IMR-90 (cell line): ENCODE data around the gene DYNC2H1. TPM values are rescaled to one million over a fixed set of nuclear protein-coding genes. Genes with fewer than 3 reads are reported as not detected.

ENCODE experiments used
- ATAC-seq: fragments of 200-7000 bp; cut with Tn5 transposase; 2 replicates; pipeline ENCODE4 v1.9.1; 2020; ENCODE audit warnings: low read depth, mild to moderate bottlenecking, moderate library complexity
- BruUV-seq: library from RNA; stranded (reverse); fragments of 400-500 nt; replicated peaks from 2 replicates; lab custom pipeline; 2021; lab: Mats Ljungman, UMichigan
- CTCF ChIA-PET: fragments of 300-600 bp; formaldehyde crosslinking; extraction: SDS; loops from one replicate; lab custom pipeline; 2021; ENCODE audit warnings: antibody characterized with exemption; lab: Yijun Ruan, JAX
- POLR2A ChIA-PET: fragments of 300-600 bp; sonication (Branson Sonifier 250); formaldehyde crosslinking; loops from one replicate; lab custom pipeline; 2022; ENCODE audit warnings: antibody characterized with exemption; ENCODE audit not compliant: unreplicated experiment; lab: Charles Lee
- DNase-seq: peaks from one replicate; pipeline ENCODE4 v3.0.0; 2013
- H2AFZ ChIP-seq: replicated peaks from 2 replicates; pipeline ENCODE3; 2013; ENCODE audit warnings: low read length, mild to moderate bottlenecking; ENCODE audit not compliant: poor library complexity
- H2AK5ac ChIP-seq: 2 replicates; pipeline ENCODE4 v1.6.1; 2013; ENCODE audit warnings: low read depth, low read length, inconsistent platforms
- H2AK9ac ChIP-seq: replicated peaks from 2 replicates; pipeline ENCODE3; 2013; ENCODE audit warnings: mild to moderate bottlenecking, low read depth, low read length, moderate library complexity; ENCODE audit not compliant: poor library complexity
- H2BK120ac ChIP-seq: 2 replicates; pipeline ENCODE4 v1.6.1; 2013; ENCODE audit warnings: low read depth, low read length, inconsistent platforms
- H2BK15ac ChIP-seq: 3 replicates; pipeline ENCODE4 v1.6.1; 2013; ENCODE audit warnings: low read depth, low read length, inconsistent platforms
- H2BK20ac ChIP-seq: 2 replicates; pipeline ENCODE4 v1.6.1; 2013; ENCODE audit warnings: low read depth, mild to moderate bottlenecking, inconsistent platforms, low read length, moderate library complexity
- H2BK5ac ChIP-seq: 2 replicates; pipeline ENCODE4 v1.6.1; 2013; ENCODE audit warnings: mild to moderate bottlenecking, low read depth, low read length, inconsistent platforms; ENCODE audit not compliant: poor library complexity, severe bottlenecking
- H3K14ac ChIP-seq: replicated peaks from 2 replicates; pipeline ENCODE4 v1.6.1; 2013; ENCODE audit warnings: low read depth, low read length, inconsistent platforms
- H3K18ac ChIP-seq: 2 replicates; pipeline ENCODE4 v1.6.1; 2013; ENCODE audit warnings: low read depth, low read length, control low read depth
- H3K23ac ChIP-seq: 2 replicates; pipeline ENCODE4 v1.6.1; 2013; ENCODE audit warnings: low read depth, low read length, inconsistent platforms
- H3K27ac ChIP-seq: 2 replicates; pipeline ENCODE4 v1.5.1; 2013; ENCODE audit warnings: mild to moderate bottlenecking, control low read depth, low read length; ENCODE audit not compliant: insufficient read depth
- H3K27me3 ChIP-seq: 2 replicates; pipeline ENCODE4 v1.6.1; 2013; ENCODE audit warnings: low read length; ENCODE audit not compliant: control insufficient read depth, insufficient read depth
- H3K36me3 ChIP-seq: 2 replicates; pipeline ENCODE4 v1.6.1; 2013; ENCODE audit warnings: low read length, mixed read lengths; ENCODE audit not compliant: control insufficient read depth, insufficient read depth
- H3K4ac ChIP-seq: 2 replicates; pipeline ENCODE4 v1.6.1; 2013; ENCODE audit warnings: low read depth, low read length, inconsistent platforms
- H3K4me1 ChIP-seq: 2 replicates; pipeline ENCODE4 v1.6.1; 2013; ENCODE audit warnings: low read length, mixed read lengths; ENCODE audit not compliant: control insufficient read depth, insufficient read depth
- H3K4me2 ChIP-seq: 2 replicates; pipeline ENCODE4 v1.6.1; 2013; ENCODE audit warnings: low read depth, mild to moderate bottlenecking, control low read depth, low read length, moderate library complexity
- H3K4me3 ChIP-seq: 2 replicates; pipeline ENCODE4 v1.5.1; 2013; ENCODE audit warnings: low read depth, mild to moderate bottlenecking, control low read depth, low read length, moderate library complexity; ENCODE audit not compliant: insufficient read depth
- H3K56ac ChIP-seq: 2 replicates; pipeline ENCODE4 v1.6.1; 2013; ENCODE audit warnings: low read length, inconsistent platforms; ENCODE audit not compliant: insufficient read depth; ENCODE audit errors: extremely low read depth
- H3K79me1 ChIP-seq, 2 experiments: 2 replicates each; pipeline ENCODE4 v1.6.1; 2013; ENCODE audit warnings: low read length in 2 of 2, inconsistent platforms in 1 of 2, low read depth in 1 of 2
- H3K9ac ChIP-seq: 2 replicates; pipeline ENCODE4 v1.6.1; 2013; ENCODE audit warnings: low read depth, low read length, control low read depth
- H3K9me1 ChIP-seq: 2 replicates; pipeline ENCODE4 v1.6.1; 2013; ENCODE audit warnings: low read length, inconsistent platforms; ENCODE audit not compliant: insufficient read depth
- H3K9me3 ChIP-seq: 2 replicates; pipeline ENCODE4 v1.6.1; 2013; ENCODE audit warnings: low read length; ENCODE audit not compliant: control insufficient read depth, insufficient read depth
- H4K20me1 ChIP-seq: 2 replicates; pipeline ENCODE4 v1.6.1; 2013; ENCODE audit warnings: low read length, inconsistent platforms; ENCODE audit not compliant: insufficient read depth
- H4K5ac ChIP-seq: 2 replicates; pipeline ENCODE4 v1.6.1; 2013; ENCODE audit warnings: mild to moderate bottlenecking, low read depth, low read length, control low read depth
- H4K8ac ChIP-seq, 2 experiments: 2 replicates each; pipeline ENCODE4 v1.6.1; 2013; ENCODE audit warnings: low read depth in 2 of 2, low read length in 2 of 2, control low read depth in 1 of 2, inconsistent platforms in 1 of 2
- H4K91ac ChIP-seq: 2 replicates; pipeline ENCODE4 v1.6.1; 2013; ENCODE audit warnings: low read depth, low read length, inconsistent platforms; ENCODE audit not compliant: insufficient read depth
- BHLHE40 ChIP-seq: fragments of 150-350 bp; IDR thresholded peaks from 2 replicates; pipeline ENCODE4 v1.6.1; 2016; ENCODE audit warnings: mild to moderate bottlenecking, low read depth, low read length
- CEBPB ChIP-seq: IDR thresholded peaks from 2 replicates; pipeline ENCODE4 v1.6.1; 2012; ENCODE audit warnings: low read depth, low read length, improper control_type of control experiment
- CHD1 ChIP-seq: IDR thresholded peaks from 2 replicates; pipeline ENCODE4 v1.6.1; 2012; ENCODE audit warnings: low read depth, low read length, improper control_type of control experiment
- FOS ChIP-seq: fragments of 150-350 bp; IDR thresholded peaks from 2 replicates; pipeline ENCODE4 v1.6.1; 2016; ENCODE audit warnings: low read depth, low read length
- MAFK ChIP-seq: IDR thresholded peaks from 2 replicates; pipeline ENCODE4 v1.6.1; 2012; ENCODE audit warnings: low read depth, low read length, improper control_type of control experiment
- MAZ ChIP-seq: IDR thresholded peaks from 2 replicates; pipeline ENCODE4 v1.6.1; 2012; ENCODE audit warnings: low read depth, mild to moderate bottlenecking, low read length, improper control_type of control experiment, moderate library complexity, borderline replicate concordance
- MXI1 ChIP-seq: IDR thresholded peaks from 2 replicates; pipeline ENCODE4 v1.6.1; 2012; ENCODE audit warnings: low read depth, mild to moderate bottlenecking, low read length, moderate library complexity, borderline replicate concordance
- NFE2L2 ChIP-seq: fragments of 150-350 bp; IDR thresholded peaks from 2 replicates; pipeline ENCODE4 v1.6.1; 2016; ENCODE audit warnings: low read depth, mild to moderate bottlenecking, low read length
- POLR2A ChIP-seq: IDR thresholded peaks from 2 replicates; pipeline ENCODE4 v1.6.1; 2012; ENCODE audit warnings: mild to moderate bottlenecking, low read depth, low read length
- RAD21 ChIP-seq: IDR thresholded peaks from 2 replicates; pipeline ENCODE4 v1.6.1; 2012; ENCODE audit warnings: low read length, improper control_type of control experiment
- RCOR1 ChIP-seq: IDR thresholded peaks from 2 replicates; pipeline ENCODE4 v1.6.1; 2012; ENCODE audit warnings: mild to moderate bottlenecking, low read length, improper control_type of control experiment; ENCODE audit not compliant: insufficient replicate concordance
- RFX5 ChIP-seq: IDR thresholded peaks from 2 replicates; pipeline ENCODE4 v1.8.0; 2012; ENCODE audit warnings: low read depth, mild to moderate bottlenecking, low read length, moderate library complexity
- SMC3 ChIP-seq: fragments of 150-350 bp; IDR thresholded peaks from 2 replicates; pipeline ENCODE4 v1.6.1; 2016; ENCODE audit warnings: low read depth, mild to moderate bottlenecking, antibody characterized with exemption, low read length, moderate library complexity
- WGBS, 2 experiments: methylation state at CpG; one replicate each; pipeline versions ENCODE4 v1.1.5 to v1.1.7; 2013; ENCODE audit warnings: missing lambda C conversion rate in 2 of 2; ENCODE audit not compliant: insufficient read length in 1 of 2; ENCODE audit errors: extremely low coverage in 2 of 2; 5-methylcytosine and 5-hydroxymethylcytosine counted together
- dilution Hi-C: fragments of 300-500 bp; cut with HindIII; formaldehyde crosslinking; loops from one replicate; pipeline ENCODE4 v1.14.3; 2018; ENCODE audit warnings: low sequenced_read_pairs; ENCODE audit not compliant: unreplicated experiment
- in situ Hi-C: fragments of 300-500 bp; cut with MboI; formaldehyde crosslinking; loops from 3 replicates; pipeline ENCODE4 v1.14.3; 2019; ENCODE audit warnings: low sequenced_read_pairs, inconsistent platforms, mixed read lengths
- intact Hi-C: fragments of 100-400 bp; cut with micrococcal nuclease; formaldehyde crosslinking; loops from 2 replicates; pipeline ENCODE4 v1.10.0; 2022
- polyA plus RNA-seq, 3 experiments: library from polyadenylated mRNA; depleted of rRNA; stranded (reverse); fragments of >200 nt; gene quantifications; 2 replicates each; pipeline ENCODE4 v1.2.3, GENCODE V29; 2012; ENCODE audit warnings: low replicate concordance in 1 of 3
- total RNA-seq: library from RNA; depleted of rRNA; stranded (reverse); fragments of >200 nt; gene quantifications from 2 replicates; pipeline ENCODE4 v1.2.3, GENCODE V29; 2012
- TF ChIP-seq, protein P1 (sequence below): fragments of 150-350 bp; IDR thresholded peaks from 2 replicates; pipeline ENCODE4 v1.6.1; 2016; ENCODE audit warnings: low read depth, mild to moderate bottlenecking, low read length, moderate library complexity, borderline replicate concordance
- TF ChIP-seq, protein P2 (sequence below): fragments of 150-350 bp; IDR thresholded peaks from 2 replicates; pipeline ENCODE4 v1.6.1; 2017; ENCODE audit warnings: mild to moderate bottlenecking, antibody characterized with exemption, low read length, low read depth
- TF ChIP-seq, protein P3 (sequence below): conservative IDR thresholded peaks from 2 replicates; pipeline ENCODE4 v1.5.1; 2012; ENCODE audit warnings: mild to moderate bottlenecking, low read depth, low read length, improper control_type of control experiment

DYNC2H1 gene
- total and polyA plus RNA-seq, 2 of the 4 experiments (the other 2 are of a cell fraction): 5.7 to 21.0 TPM

DNA sequence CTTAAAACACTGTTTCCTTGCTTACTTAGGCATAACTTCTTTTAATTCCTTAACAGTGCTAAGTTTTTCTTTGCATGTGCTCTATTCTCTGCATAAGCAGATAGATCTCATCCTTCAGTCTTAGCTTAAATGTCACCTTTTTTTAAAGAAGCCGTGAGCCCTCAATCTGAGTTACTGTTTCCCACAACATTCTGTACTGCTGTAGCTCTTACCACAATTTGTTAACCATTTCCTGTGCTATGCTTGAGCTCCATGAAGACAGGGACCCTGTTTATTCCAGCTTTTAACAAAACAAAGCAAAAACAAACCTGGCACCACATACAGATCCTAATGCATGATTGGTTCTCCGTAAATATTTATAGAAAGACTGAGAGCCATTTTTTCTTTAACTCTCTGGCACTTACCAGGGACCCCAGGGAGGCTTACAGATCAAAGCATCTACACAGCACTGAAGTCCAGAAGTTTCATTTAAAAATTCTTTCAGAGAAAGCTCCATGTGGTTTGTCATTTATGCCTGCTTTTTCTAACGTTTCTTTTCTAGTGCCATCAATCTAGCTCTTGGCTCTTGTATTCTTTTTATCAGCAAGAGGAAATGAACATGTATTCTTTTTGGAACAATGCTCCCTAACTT, 74.9 kb downstream of the DYNC2H1 start:
- H3K79me1 ChIP-seq: no peaks in the 10 kb centered on the region
- H3K9ac ChIP-seq: no peak overlapping the region
- no peaks in the 10 kb centered on the region for H4K20me1 ChIP-seq
- no peak overlapping the region for H2AK9ac ChIP-seq
- peak; percentile 53 for ATAC-seq
- no peak overlapping the region for H4K5ac ChIP-seq
- H3K23ac ChIP-seq: no peak overlapping the region
- H2AFZ ChIP-seq: no peak overlapping the region
- H3K56ac ChIP-seq: no peak overlapping the region
- DNase-seq: no peak
- no peak overlapping the region for H2BK20ac ChIP-seq
- no peak overlapping the region for H2AK5ac ChIP-seq
- dilution Hi-C loops (no loop called here), in situ Hi-C loops (no loop called here), intact Hi-C loops (no loop called here)
- H4K8ac ChIP-seq: no peak overlapping the region
- WGBS, 2 experiments: no CpG with 5 or more reads among the region's 3 CpGs
- no peaks in the 10 kb centered on the region for H3K9me3 ChIP-seq
- H2BK5ac ChIP-seq: no peak overlapping the region
- peaks cover 2% of the 10 kb centered on the region; the same call in 1 of the 2 replicates for H3K4me1 ChIP-seq
- TF ChIP-seq, protein P1, sequence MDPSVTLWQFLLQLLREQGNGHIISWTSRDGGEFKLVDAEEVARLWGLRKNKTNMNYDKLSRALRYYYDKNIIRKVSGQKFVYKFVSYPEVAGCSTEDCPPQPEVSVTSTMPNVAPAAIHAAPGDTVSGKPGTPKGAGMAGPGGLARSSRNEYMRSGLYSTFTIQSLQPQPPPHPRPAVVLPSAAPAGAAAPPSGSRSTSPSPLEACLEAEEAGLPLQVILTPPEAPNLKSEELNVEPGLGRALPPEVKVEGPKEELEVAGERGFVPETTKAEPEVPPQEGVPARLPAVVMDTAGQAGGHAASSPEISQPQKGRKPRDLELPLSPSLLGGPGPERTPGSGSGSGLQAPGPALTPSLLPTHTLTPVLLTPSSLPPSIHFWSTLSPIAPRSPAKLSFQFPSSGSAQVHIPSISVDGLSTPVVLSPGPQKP: no peak
- no peak for TF ChIP-seq MXI1
- no peak for TF ChIP-seq POLR2A
- TF ChIP-seq BHLHE40: no peak
- TF ChIP-seq RAD21: no peak
- no peak for TF ChIP-seq MAFK
- TF ChIP-seq SMC3: no peak
- no peak for TF ChIP-seq FOS
- TF ChIP-seq, protein P2, sequence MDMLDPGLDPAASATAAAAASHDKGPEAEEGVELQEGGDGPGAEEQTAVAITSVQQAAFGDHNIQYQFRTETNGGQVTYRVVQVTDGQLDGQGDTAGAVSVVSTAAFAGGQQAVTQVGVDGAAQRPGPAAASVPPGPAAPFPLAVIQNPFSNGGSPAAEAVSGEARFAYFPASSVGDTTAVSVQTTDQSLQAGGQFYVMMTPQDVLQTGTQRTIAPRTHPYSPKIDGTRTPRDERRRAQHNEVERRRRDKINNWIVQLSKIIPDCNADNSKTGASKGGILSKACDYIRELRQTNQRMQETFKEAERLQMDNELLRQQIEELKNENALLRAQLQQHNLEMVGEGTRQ: no peak
- TF ChIP-seq CHD1: no peak
- no peak for TF ChIP-seq RCOR1
- TF ChIP-seq MAZ: no peak
- TF ChIP-seq, protein P3, sequence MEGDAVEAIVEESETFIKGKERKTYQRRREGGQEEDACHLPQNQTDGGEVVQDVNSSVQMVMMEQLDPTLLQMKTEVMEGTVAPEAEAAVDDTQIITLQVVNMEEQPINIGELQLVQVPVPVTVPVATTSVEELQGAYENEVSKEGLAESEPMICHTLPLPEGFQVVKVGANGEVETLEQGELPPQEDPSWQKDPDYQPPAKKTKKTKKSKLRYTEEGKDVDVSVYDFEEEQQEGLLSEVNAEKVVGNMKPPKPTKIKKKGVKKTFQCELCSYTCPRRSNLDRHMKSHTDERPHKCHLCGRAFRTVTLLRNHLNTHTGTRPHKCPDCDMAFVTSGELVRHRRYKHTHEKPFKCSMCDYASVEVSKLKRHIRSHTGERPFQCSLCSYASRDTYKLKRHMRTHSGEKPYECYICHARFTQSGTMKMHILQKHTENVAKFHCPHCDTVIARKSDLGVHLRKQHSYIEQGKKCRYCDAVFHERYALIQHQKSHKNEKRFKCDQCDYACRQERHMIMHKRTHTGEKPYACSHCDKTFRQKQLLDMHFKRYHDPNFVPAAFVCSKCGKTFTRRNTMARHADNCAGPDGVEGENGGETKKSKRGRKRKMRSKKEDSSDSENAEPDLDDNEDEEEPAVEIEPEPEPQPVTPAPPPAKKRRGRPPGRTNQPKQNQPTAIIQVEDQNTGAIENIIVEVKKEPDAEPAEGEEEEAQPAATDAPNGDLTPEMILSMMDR: no peak
- TF ChIP-seq RFX5: no peak
- TF ChIP-seq NFE2L2: no peak
- no peak for TF ChIP-seq CEBPB
- H2BK15ac ChIP-seq: no peak overlapping the region
- no TSS peak for BruUV-seq
- CTCF ChIA-PET: no interaction called here
- no peak overlapping the region for H3K27ac ChIP-seq
- H2BK120ac ChIP-seq: no peak overlapping the region
- H3K4me2 ChIP-seq: no peak overlapping the region
- H4K91ac ChIP-seq: no peak overlapping the region
- no peak overlapping the region for H3K4me3 ChIP-seq
- H3K14ac ChIP-seq: 0 out of 2 replicates have a peak overlapping the region, but pooled peaks have one; percentile 29
- no peaks in the 10 kb centered on the region for H3K27me3 ChIP-seq
- no peaks in the 10 kb centered on the region for H3K9me1 ChIP-seq
- POLR2A ChIA-PET: no interaction called here
- H3K18ac ChIP-seq: no peak overlapping the region
- H3K36me3 ChIP-seq: peaks cover 4% of the 10 kb centered on the region; the same call in 1 of the 2 replicates
- no peak overlapping the region for H3K4ac ChIP-seq
